ENCODE results near the gene RSPH3.
"Not testable (repeated sequence)": the region's sequence is repeated elsewhere in the genome, so short reads cannot be mapped to it uniquely, and the experiment has no call there.

Gene RSPH3, protein sequence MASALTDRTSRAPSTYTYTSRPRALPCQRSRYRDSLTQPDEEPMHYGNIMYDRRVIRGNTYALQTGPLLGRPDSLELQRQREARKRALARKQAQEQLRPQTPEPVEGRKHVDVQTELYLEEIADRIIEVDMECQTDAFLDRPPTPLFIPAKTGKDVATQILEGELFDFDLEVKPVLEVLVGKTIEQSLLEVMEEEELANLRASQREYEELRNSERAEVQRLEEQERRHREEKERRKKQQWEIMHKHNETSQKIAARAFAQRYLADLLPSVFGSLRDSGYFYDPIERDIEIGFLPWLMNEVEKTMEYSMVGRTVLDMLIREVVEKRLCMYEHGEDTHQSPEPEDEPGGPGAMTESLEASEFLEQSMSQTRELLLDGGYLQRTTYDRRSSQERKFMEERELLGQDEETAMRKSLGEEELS

DNA sequence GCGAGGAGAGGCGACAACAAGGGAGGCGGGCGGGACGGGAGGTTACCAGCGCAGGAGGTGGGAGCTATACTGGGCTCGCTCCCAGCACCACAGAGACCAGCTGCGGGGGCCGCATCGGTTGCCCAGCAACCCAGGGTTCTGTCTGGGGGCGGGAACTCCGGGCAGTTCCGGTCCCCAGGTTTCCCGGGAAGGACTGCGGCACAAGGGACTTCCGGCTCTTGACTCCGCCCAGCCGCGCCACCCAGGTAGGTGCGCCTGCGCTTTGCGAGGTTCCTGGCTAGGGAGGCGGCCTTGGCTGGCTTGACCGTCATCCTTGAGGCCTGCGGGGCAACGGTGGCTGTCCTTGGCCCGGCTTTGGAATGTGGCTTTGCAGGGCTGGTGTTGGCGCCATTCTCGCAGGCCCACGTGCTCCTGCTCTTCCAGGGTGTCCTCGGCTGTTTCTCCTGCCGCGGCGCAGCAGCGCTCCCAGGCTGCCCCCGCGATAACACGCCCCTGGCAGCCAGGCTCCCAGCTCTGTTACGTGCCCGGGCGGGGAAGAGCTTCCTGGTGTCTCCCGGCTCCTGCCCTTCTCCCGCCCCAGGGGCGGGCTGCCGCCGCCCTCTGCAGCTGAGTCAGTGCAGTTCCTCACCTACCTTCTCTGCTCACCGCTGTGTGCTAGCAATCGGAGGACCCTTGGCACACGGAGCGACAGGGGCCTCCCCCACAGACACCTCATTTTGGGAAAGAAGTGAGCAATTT lies at the start of gene RSPH3:
Gene RSPH3, minus strand, starts transcription at position 537 of the 738 bp plus-strand sequence. CDS start 652 bp downstream, outside the sequence.
- DNase-seq: peak; percentile 92 to 93

DNA sequence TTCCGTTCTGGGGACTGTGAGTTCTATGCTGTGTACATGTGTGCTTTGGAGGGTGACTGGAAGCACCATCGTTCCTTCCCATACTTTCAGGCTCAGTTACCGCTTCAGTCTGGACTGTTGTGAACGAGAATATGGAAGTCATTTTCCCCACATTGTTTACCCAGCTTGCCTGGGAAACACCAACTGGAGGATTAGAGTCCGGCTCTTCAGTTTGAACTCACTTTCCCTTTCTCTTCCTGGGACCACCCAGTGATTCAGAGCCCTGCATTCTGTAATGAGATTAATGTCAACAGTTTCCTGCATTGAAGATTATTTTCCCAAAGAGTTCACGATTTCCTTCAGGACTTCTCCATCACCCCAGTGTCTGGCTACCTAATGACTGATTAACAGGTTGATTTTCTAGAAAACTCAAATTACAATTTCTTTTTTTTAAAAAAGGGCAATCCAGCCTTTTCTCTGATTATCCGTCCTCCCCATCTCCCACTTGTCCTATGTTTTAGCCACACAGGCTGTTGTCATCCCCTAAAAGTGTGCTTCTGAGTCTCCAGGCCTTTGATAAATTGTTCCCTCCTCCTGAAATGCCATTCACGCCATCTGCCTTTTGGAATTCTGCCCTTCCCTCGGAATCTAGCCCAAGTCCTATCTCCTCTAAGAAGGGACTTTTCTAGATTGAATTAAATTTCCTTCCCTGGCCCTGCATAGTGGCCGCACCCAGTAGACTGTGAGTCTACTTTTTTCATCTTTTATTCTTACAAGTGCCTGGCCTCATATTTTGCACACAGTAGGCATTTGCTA lies 48.1 kb upstream of the RSPH3 start:
- DNase-seq: no peak

DNA sequence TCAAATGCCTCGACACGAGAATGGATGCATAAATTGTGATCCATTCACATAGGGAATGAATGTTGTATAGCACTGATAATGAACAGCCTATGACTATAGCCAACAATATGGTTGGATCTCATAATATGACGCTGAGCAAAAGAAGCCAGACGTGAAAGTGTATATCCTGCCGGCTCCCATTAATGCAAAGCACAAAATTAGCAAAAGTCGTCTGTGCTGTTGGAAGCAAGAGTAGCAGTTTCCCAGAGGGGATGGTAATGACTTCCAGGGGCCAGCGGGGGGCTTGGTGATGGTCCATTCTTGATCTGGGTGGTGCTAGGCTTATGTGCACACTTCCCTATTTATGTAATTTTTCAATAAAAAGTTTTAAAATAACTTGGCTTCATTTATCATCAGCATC lies 45.8 kb upstream of the RSPH3 start:
- DNase-seq: no peak

DNA sequence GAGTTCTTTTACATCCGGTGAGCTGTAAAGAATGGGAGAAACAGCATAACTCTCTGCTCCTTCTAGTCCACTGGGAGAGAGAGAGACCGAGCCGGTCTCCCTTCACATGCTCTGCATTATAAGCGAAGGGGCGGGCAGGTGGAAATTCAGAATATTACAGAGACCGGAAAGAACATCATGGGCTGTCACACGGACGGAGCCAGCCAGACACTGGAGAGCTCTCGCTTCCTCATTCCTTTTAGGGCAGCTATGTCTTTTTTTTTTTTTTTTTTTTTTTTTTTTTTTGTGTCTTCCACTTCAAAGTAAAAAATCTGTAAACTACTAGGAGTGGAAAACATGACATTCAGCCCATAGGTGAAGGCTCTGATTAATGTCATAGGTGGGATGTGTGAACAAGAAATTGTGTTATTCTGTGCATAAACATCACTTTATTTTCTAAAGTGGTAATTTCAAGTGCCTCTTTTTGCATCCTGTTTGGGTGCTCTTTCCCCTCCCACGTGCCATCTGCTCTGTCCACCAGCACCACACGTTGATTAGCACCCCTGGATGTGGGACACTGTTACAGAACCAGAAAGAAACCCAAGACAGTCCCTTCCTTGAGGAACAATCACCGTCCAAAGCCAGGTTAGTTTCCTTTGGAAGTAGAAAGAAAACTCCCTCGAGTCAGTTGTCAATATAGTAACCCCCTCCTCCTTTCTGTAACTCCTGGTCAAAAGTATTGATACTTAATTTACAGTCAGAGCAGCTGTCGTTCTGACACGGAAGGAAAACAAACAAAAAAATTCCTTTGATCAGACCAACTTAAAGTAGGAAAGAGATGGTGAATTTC lies 45.1 kb upstream of the RSPH3 start, which contains the start of gene TAGAP:
Gene TAGAP, minus strand, starts transcription at position 93 of the 829 bp plus-strand sequence. CDS start 845 bp downstream, outside the sequence.
- peak; percentile 96 to 97 for DNase-seq

GRCh38 chr6:159043947-159044346 lies 43.9 kb upstream of the RSPH3 start:
- peak; percentile 59 to 66 for DNase-seq

DNA sequence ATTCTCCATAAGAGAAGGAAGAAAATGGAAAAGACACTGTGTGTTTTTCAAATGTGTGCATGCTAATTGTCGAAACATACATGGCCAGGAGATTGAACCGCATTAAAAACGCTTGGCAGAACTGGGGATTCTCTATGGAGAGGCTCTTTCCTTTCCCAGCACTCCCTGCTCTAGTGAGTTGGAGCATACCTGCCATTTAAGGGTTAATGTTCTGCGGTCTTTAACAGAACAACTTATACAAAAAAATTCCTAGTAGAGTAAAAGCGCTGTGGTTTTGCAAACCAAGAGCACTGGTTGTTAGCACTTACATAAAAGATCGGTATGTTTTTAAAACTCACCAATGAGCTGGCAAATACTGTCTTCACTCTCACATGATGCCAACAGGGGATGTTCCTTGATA lies 43.2 kb upstream of the RSPH3 start:
- peak; percentile 42 to 83 for DNase-seq

GRCh38 chr6:159042826-159043181 lies 42.8 kb upstream of the RSPH3 start:
- DNase-seq: no peak

DNA sequence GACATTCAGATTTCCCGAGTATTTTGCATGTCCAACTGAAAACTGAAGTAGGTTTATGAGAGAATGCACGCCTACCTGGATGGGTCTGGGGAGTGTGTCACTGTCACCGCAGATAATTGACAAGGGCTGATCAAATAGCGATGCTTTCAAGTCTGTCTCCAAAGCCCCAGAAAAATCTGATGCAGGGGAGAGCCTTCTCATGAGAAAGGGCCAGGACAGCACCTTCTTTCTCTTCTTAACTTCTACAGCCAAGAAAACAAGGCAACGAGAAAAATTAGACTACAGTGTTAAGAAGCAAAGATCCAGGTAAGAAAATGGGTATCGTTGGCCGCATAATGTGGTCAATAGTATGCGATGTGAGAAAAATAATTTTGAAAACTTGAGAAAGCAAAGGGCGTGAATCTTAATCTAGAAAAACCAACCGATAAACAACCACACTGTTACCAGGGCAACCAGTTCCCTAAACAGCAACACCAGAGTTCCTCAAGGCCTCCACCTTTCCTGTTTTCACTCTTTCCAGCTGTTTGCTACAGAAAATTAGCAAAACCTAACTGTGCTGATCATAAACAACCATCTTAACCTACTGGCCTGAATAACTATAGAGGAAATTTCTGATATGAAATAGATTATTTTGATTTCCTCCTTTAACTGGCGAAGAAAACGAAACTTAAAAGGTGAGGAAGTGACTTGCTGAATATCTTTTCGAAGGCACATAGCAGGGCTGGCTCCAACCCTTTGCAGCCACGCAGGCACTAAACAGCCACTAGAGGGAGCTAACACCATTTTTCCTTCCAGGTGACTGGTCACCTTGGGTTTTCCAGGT lies 42.2 kb upstream of the RSPH3 start:
- peak; percentile 91 to 94 for DNase-seq

- peak in 1 of 2 donors; percentile 32 for DNase-seq
Measured at GRCh38 chr6:159041181-159041580, 41.2 kb upstream of the RSPH3 start.

- DNase-seq: no peak
Measured at GRCh38 chr6:159039885-159040258, 39.9 kb upstream of the RSPH3 start.

DNA sequence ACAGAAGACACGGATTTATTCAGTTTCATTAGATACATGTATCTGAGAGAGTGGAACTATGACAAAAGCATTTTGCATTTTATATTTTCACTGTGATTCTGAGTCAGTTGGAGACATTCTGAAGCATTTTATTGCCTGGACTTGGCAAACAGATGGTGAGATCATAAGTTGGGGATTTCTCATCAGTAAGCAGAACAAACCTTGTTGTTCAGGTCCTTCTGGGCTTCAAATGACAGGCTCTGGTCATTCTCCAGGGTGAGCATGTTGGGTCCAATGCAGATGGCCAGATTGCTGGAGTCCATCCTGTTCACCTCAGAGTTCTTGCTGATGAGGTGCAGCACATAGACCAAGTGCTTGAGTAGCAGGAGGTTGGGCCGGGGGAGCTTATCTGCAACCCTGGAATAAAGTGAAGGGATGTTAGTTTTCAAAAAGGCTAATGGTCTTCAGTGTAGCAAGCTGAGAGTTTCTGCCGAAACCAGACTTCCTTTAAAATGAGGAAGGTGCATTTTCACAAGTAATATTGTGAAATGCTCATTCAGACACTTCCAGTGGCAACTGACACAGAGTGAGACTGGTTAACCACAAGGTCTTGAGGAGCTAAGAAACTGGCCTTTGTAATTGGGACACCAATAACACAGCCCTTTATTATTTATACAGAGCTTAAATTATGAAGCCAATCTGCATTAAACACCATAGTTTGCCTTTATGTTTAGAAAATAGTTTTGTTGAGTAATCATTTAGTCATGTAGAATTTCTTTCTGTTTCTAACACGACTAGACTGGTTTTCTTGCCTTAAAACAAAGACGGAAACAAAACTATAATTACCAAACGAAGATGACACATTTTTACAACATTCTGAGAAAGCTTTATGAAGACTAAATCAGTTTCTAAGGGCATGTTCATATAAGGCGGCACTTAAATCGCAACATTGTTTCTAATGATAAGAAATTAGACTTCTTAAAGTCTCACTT lies 39.2 kb upstream of the RSPH3 start:
- peak; percentile 68 to 80 for DNase-seq

DNA sequence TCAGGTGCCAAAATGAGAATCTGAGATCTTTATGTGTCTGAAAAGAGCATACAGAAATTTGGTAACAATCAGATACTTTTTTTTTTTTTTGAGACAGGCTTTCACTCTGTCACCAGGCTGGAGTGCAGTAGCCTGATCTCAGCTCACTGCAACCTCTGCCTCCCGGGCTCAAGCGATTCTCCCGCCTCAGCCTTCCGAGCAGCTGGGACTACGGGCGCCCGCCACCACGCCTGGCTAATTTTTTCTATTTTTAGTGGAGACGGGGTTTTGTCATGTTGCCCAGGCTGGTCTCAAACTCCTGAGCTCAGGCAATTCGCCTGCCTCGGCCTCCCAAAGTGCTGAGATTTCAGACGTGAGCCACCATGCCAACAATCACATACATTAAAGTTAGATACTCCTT lies 38.3 kb upstream of the RSPH3 start:
- peak in 1 of 2 donors; percentile 28 for DNase-seq

DNA sequence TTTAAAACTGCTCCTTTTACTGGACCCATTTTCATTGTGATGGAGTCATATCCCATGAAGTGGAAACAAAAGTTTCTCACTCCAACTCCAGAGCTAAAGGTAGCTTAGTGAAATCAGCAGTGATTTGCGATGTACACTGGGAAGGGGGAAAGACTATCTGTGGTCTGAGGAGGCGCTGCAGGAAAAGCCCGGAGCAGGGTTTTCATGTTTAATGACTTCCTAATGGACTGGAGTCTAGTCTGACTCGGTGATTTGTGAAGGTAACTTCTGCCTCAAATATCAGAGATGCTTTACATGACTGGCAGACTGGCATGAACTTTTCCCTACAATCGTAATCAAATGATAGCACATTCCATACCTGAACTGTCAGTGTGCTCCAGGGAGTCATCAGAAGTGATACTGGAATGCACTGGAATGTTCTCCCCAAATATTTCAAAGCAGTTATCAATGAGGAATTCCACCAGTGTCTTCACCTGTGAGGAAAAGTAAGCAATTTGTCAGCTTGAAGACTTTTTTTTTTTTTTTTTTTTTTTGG lies 37.8 kb upstream of the RSPH3 start:
- no peak for DNase-seq

DNA sequence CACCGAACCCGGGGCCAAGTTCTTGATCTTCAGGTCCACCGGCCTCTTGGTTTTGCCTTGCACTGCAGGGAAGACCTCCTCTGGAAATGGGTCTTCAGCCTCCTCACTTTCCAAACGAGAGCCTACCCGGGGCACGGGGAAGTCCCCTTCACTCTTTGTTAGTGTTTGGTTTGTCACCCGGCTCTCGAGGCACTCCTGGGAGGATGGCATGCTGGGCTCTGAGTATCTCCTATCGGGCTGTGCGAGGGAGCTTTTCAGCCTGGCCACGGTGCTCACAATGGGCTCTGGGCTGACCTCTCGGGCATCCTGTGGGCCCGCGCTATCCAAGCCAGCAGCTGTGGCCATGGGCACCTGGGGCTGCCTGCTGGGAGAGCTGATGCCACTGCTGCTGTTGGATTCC lies 36.7 kb upstream of the RSPH3 start:
- peak; percentile 40 to 49 for DNase-seq

- peak in 1 of 2 donors; percentile 31 for DNase-seq
Measured at GRCh38 chr6:159035891-159036290, 35.9 kb upstream of the RSPH3 start.

DNA sequence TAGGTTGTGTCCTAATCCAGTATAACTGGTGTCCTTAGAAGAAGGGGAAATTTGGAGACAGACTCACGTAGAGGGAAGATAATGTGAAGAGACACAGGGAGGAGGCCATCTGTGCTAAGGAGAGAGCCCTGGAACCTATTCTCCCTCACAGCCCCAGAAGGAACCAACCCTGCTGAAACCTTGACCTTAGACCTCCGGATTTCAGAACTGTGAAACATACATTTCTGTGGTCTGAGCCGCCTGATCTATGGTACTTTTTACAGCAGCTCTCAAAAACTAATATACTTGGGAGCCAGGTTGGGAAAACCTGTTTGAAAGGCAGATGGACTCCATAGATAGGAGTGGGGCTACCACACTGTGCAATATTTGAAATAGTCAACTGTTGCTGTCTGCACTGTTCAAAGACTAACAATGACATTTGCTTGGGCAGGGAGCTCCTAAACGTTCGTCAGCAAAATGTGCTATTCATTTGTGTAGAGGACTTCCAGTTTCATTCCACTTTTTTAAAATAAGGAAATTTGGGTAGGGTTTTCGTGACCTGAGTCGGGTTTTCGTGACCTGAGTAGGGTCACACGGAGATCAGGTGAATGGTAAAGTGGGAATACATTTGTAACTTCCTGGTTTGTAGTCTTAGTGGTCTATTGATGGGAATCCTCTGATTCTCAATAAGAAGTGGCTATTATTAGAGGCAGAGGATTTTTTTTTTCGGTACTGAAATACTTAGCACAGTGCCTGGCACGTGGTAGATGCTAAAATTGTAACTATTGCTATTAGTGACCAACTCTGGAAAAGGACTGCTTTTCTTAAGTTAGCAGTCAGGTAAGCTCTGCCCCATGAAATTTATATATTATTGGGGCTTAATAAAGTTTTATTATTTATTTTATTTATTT lies 33.4 kb upstream of the RSPH3 start:
- DNase-seq: no peak

DNA sequence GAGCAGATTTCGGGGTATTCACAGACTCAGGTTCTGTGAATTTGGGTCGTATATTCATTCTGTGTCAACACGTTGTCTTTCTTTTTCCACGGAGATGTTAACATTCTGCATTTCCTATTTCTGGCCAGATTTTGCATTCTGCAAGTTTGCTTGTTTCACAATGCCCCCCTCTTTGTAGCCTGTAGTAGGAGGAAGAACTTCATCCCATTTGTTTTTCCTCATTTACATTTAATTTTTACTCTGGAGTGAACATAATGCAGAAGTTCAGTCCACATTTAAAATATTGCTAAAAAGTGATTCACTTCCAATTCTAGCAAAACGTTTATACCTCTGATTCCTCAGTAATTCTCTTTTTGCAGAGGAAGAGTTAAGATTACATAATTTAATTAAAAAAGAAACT lies 31.8 kb upstream of the RSPH3 start:
- DNase-seq: no peak

- DNase-seq: no peak
Measured at GRCh38 chr6:159030168-159030567, 30.2 kb upstream of the RSPH3 start.

DNA sequence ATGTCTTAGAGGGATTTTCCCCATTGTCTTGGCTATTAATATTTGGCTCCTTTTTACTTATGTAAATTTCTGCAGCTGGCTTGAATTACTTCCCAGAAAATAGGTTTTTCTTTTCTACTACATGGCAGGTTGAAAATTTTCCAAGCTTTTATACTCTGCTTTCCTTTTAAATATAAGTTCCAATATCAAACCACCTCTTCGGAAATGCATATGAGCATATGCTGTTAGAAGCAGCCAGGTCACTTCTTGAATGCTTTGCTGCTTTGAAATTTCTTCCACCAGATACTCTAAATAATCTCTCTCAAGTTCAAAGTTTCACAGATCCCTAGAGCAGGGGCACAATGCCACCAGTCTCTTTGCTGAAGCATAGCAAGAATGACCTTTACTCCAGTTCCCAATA lies 25.2 kb upstream of the RSPH3 start:
- DNase-seq: not testable (repeated sequence)

Data from CD4-positive, alpha-beta T cell treated with Interleukin-4 for 1 hour (primary cell).